Measurements from ENCODE around the gene GPRC5B.

GPRC5B gene

DNA sequence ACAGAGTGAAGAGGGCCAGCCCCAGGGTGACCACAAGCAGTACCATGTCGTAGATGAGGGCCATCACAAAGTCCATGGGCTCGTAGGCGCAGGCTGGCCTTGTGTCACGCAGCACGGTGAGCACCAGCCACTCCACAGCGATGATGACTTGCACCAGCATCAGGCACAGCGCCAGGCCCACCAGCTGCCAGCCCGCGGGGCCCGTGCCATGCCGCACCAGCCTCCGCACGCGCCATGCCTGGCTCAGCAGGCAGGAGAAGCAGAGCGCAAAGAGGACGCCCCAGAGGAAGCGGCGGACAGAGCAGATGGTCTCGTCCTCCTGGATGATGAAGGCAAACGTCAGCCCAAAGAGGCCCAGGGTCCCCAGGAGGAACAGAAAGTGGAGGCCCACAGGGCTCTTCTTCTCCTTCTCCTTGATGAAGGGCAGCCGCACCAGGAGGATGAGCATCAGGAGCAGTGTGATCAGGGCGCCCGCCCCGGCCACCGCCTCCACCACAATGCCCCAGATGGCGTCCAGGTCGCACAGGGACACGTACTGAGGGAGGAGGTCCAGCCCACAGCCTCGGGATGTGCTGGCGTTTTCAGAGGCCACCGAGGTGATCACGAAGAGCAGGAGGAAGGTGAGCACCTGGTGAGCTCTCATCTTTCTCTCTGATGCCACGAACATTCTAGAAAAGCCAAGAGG is 12.3 kb downstream of the GPRC5B start:
- no peak for DNase-seq (ENCODE audit: low spot score)

GRCh38 chr16:19871721-19872120 is 12.9 kb downstream of the GPRC5B start:
- no peak for DNase-seq (ENCODE audit: low spot score)

GRCh38 chr16:19868421-19868820 is 16.2 kb downstream of the GPRC5B start:
- DNase-seq (ENCODE audit: low spot score), result no peak

- no peak for DNase-seq (ENCODE audit: low spot score)
These were observed 20.1 kb downstream of the GPRC5B start for GRCh38 chr16:19864566-19864965.

DNA sequence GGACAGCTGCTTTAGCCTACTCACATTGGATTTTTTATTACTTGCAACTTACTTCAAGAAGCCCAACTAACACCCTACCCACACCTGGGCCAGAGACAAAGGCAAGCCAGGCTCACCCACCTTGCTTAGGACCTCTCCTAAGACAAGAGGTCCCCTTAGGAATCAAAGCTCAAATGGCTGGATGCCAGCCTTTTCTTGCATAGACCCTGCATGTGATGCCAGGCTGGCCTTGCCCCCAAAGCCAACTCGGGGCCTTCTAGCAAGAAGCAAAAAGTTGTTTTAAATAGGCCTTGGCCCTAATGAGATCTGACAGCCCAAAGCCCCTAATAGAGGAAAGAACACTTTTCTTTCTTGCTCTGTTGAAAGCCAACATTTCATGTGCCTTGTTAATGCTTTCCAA is 20.7 kb downstream of the GPRC5B start:
- no peak for DNase-seq (ENCODE audit: low spot score)

GRCh38 chr16:19861811-19862327 is 22.8 kb downstream of the GPRC5B start:
- no peak for DNase-seq (ENCODE audit: low spot score)

GRCh38 chr16:19861133-19861532 is 23.5 kb downstream of the GPRC5B start:
- DNase-seq (ENCODE audit: low spot score), result no peak

DNA sequence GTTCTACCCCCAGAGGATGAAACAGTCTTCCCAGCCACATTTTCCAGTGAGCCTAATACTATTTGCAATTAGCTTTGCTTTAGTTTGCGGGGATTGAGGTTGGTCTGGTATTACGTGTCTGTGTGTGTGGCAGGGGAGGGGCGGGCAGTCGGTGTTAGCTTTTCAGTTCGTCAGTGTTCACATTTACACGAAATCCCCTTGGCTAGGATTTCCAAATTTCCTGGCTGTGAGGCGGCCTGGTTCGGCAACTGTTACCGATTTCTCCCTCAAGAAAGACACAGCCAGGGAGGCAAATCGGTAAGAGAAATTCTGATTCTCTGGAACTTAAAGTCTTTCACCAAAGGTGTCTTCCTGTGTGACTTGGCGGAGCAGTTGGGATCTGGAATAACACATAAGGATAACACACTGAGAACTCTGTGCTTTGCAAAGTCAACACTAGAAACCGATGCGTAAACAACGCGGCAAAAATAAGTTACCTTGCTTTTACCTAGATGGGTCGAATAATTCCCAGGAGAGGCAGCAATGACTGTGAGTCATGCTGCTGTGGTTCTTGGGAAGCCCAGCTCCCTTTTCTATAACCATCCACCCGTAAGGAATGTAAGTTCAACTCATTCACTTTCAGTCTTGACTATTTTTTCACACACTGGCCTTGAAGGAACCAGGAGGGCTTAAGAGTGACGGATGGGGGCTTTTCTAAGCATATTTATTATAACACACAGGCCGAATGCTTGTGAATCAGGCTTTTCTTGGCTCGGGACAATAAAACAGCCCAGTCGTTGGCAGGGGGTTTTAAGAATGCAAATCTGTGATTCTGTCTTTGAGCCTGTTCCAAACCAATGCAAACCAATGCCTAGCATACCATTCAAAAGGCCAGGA is 24.2 kb downstream of the GPRC5B start:
- DNase-seq (ENCODE audit: low spot score), result peak; percentile 55

DNA sequence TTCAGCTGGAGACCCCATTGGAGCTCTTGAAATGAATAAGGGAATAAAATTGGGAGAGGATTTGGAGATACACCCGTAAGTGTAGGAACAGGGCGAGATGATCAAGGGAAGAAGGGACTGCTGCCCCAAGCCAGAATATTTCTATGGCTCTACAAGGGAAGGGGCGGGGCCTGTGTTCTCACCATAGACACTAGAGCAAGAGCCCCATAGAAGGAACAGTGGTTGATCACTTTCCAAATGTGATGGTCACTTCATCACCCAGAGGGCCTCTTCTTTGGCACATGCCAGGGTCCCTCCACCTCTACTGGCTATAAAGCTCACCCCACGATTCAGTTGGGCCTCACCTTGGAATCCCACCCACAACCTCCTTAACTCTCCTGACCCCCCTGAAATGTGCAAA is 25.0 kb downstream of the GPRC5B start:
- DNase-seq (ENCODE audit: low spot score), result no peak

GRCh38 chr16:19859166-19859565 is 25.5 kb downstream of the GPRC5B start:
- DNase-seq (ENCODE audit: low spot score), result no peak

GRCh38 chr16:19858340-19859018 is 26.2 kb downstream of the GPRC5B start:
- DNase-seq (ENCODE audit: low spot score), result no peak

- no peak for DNase-seq (ENCODE audit: low spot score)
These were observed 26.9 kb downstream of the GPRC5B start for GRCh38 chr16:19857593-19858339.

DNA sequence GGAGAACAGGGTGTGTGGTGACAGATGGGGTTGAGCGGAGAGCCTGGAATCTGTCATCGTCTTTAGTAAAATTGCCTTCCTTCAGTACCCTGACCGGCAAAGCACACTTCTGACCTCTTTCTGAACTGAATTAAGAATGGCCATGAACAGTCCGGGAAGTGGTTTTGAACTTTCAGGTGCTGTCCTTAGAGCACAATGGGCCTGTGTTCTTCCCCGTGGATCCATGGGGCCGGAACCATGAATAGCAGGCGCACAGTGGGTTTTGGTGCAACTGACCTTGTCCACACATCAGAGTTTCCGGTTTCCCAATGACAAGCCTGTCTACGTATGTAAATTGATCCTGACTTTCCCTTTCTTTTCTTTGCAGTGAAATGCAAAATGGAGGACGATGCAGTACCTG is 28.5 kb downstream of the GPRC5B start:
- DNase-seq (ENCODE audit: low spot score), result no peak

GRCh38 chr16:19854543-19854876 is 30.1 kb downstream of the GPRC5B start:
- DNase-seq (ENCODE audit: low spot score), result no peak

DNA sequence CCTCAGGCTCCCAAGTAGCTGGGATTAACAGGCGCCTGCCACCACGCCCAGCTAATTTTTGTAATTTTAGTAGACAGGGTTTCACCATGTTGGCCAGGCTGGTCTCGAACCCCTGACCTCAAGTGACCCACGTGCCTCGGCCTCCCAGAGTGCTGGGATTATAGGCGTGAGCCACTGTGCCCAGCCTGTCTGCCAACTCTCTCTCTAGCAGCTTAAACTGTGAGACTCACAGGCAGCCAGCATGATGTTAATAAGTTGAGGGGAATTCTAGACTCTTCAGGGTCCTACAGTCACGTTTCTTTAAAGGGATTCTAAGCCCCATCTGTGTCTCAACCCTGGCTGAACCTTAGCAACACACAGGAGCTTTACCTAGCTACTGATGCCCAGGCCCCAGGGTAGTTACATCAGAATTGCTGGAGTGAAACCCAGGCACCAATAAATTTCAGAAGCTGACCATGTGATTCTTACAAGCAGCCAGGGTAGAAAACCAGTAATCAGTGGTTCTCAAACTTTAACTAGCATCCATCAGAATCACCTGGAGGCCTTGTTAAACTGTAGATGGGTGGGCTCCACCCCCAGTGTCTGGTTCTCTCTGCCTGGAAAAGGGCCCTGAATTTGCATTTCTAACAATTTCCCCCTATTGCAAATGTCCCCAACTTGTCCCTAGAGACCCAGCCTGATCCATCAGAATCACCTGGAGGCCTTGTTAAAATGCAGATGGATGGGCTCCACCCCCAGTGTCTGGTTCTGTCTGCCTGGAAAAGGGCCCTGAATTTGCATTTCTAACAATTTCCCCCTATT is 30.7 kb downstream of the GPRC5B start:
- no peak for DNase-seq (ENCODE audit: low spot score)

GRCh38 chr16:19853132-19853741 is 31.4 kb downstream of the GPRC5B start:
- DNase-seq (ENCODE audit: low spot score), result no peak

- no peak for DNase-seq (ENCODE audit: low spot score)
These were observed 33.2 kb downstream of the GPRC5B start for GRCh38 chr16:19851476-19851875.

- DNase-seq (ENCODE audit: low spot score), result no peak
These were observed 34.4 kb downstream of the GPRC5B start for GRCh38 chr16:19850131-19850817.

DNA sequence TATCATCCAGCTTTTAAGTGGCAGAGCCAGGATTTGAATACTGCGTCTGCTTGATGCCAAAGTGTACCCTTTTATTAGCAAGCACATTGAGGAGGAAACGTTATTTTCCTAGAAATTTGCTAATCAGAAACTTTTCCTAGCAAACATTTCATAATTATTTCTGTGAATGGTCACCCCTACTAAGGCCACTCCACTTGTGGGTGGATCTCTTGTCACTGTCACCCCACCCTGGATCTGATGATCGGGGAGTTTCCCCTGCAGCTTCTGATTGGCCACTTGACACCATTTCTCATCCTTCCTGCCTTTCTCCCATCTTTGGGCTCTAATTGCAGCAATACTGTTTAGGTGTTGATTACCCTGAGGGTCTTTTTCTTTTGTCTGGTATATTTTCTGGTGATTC is 35.9 kb downstream of the GPRC5B start:
- no peak for DNase-seq (ENCODE audit: low spot score)

- no peak for DNase-seq (ENCODE audit: low spot score)
These were observed 38.2 kb downstream of the GPRC5B start for GRCh38 chr16:19846436-19846835.

Data from AG08396 (cell line).